Activated CD4-positive, alpha-beta T cell treated with anti-CD3 and anti-CD28 coated beads, Interleukin-2, amount 10 ng/mL, durations not matched to agents 7 days and 5 days (primary cell): ENCODE data around the gene HLA-DQB2. TPM values are rescaled to one million over a fixed set of nuclear protein-coding genes. Genes with fewer than 3 reads are reported as not detected.
"Not testable (repeated sequence)": the region's sequence is repeated elsewhere in the genome, so short reads cannot be mapped to it uniquely, and the experiment has no call there.

ENCODE experiments used
- CTCF ChIA-PET: fragments of 350-600 bp; sonication (Branson Sonifier 250); formaldehyde crosslinking; loops from one replicate; lab custom pipeline; 2021; ENCODE audit warnings: antibody characterized with exemption; lab: Charles Lee
- POLR2A ChIA-PET: fragments of 350-600 bp; sonication (Branson Sonifier 250); formaldehyde crosslinking; loops from one replicate; lab custom pipeline; 2021; ENCODE audit warnings: antibody characterized with exemption; lab: Charles Lee
- DNase-seq: peaks from one replicate; pipeline ENCODE4 v3.0.0-alpha.2; 2020
- H3K27ac Mint-ChIP-seq: one replicate; pipeline ENCODE4 v1.8.0; 2021; ENCODE audit warnings: mild to moderate bottlenecking, moderate library complexity, mixed read lengths
- H3K27me3 Mint-ChIP-seq: one replicate; pipeline ENCODE4 v1.8.0; 2021; ENCODE audit warnings: mixed read lengths
- H3K36me3 Mint-ChIP-seq: one replicate; pipeline ENCODE4 v1.8.0; 2021; ENCODE audit warnings: low read depth, mixed read lengths
- H3K4me1 Mint-ChIP-seq: one replicate; pipeline ENCODE4 v1.8.0; 2021; ENCODE audit warnings: mixed read lengths
- H3K4me3 Mint-ChIP-seq: one replicate; pipeline ENCODE4 v1.8.0; 2021; ENCODE audit warnings: mild to moderate bottlenecking, moderate library complexity, mixed read lengths
- H3K9me3 Mint-ChIP-seq: one replicate; pipeline ENCODE4 v1.8.0; 2021; ENCODE audit warnings: mixed read lengths
- total RNA-seq, 2 experiments: library from RNA; stranded (reverse); gene quantifications; one replicate each; pipeline ENCODE4 v1.2.3, GENCODE V29; 2021

HLA-DQB2 gene
- 1 to 10 TPM; 1.3 to 1.8 TPM for total RNA-seq

- CTCF ChIA-PET = no interaction called here
- Mint-ChIP-seq H3K36me3 (no peaks in the 10 kb centered on the region), H3K27me3 (peaks cover 50% of the 10 kb centered on the region), H3K4me1 (peaks cover 2% of the 10 kb centered on the region), H3K9me3 (no peaks in the 10 kb centered on the region), H3K27ac (no peak within 1 kb of the TSS), H3K4me3 (no peak within 1 kb of the TSS)
- no peak for DNase-seq
- POLR2A ChIA-PET = no interaction called here
Observed at GRCh38 chr6:32763421-32763820, at the start of gene HLA-DQB2. Gene HLA-DQB2, minus strand, starts transcription at chr6:32763532. Its CDS starts 62 bp downstream, at chr6:32763470.

- H3K4me3 Mint-ChIP-seq = no peak overlapping the region
- H3K9me3 Mint-ChIP-seq = no peaks in the 10 kb centered on the region
- H3K27ac Mint-ChIP-seq = no peak overlapping the region
- H3K27me3 Mint-ChIP-seq = peaks cover 20% of the 10 kb centered on the region
- ChIA-PET POLR2A (interaction anchor here (0.6 kb wide), 1 partner anchor 16 kb away, joined by 3 read pairs; no protein-coding TSS in a partner anchor), CTCF (no interaction called here)
- H3K36me3 Mint-ChIP-seq = no peaks in the 10 kb centered on the region
- no peak for DNase-seq
- peaks cover 3% of the 10 kb centered on the region for H3K4me1 Mint-ChIP-seq
Observed at GRCh38 chr6:32809171-32809570, 45.8 kb upstream of the HLA-DQB2 start.

GRCh38 chr6:32807020-32807580, 43.8 kb upstream of the HLA-DQB2 start:
- no peak for DNase-seq
- no peak overlapping the region for H3K4me3 Mint-ChIP-seq
- no peaks in the 10 kb centered on the region for H3K9me3 Mint-ChIP-seq
- H3K4me1 Mint-ChIP-seq = peaks cover 3% of the 10 kb centered on the region
- H3K36me3 Mint-ChIP-seq = no peaks in the 10 kb centered on the region
- ChIA-PET POLR2A (no interaction called here), CTCF (interaction anchor here (1.0 kb wide), 1 partner anchor 31 kb away, joined by 3 read pairs; the partner anchor contains the start of gene TAP2)
- no peak overlapping the region for H3K27ac Mint-ChIP-seq
- peaks cover 39% of the 10 kb centered on the region for H3K27me3 Mint-ChIP-seq

GRCh38 chr6:32805404-32805803, 42.1 kb upstream of the HLA-DQB2 start:
- H3K27me3 Mint-ChIP-seq = peaks cover 51% of the 10 kb centered on the region
- H3K9me3 Mint-ChIP-seq, DNase-seq, H3K4me3 Mint-ChIP-seq, H3K4me1 Mint-ChIP-seq, H3K36me3 Mint-ChIP-seq, CTCF ChIA-PET, H3K27ac Mint-ChIP-seq, POLR2A ChIA-PET: not testable (repeated sequence)

- Mint-ChIP-seq H3K36me3 (peaks cover 4% of the 10 kb centered on the region), H3K27ac (no peak overlapping the region), H3K9me3 (peaks cover 6% of the 10 kb centered on the region), H3K4me1 (peaks cover 3% of the 10 kb centered on the region), H3K27me3 (peaks cover 62% of the 10 kb centered on the region), H3K4me3 (no peak overlapping the region)
- DNase-seq = no peak
- ChIA-PET CTCF (interaction anchor here (0.6 to 1.9 kb wide), 3 partner anchors 9 to 54 kb away, joined by 3 to 5 read pairs (median 3); no protein-coding TSS in a partner anchor), POLR2A (no interaction called here)
Observed at GRCh38 chr6:32803416-32803815, 40.1 kb upstream of the HLA-DQB2 start.

GRCh38 chr6:32799740-32800139, 36.4 kb upstream of the HLA-DQB2 start:
- ChIA-PET POLR2A (interaction anchor here (1.4 kb wide), 1 partner anchor 69 kb away, joined by 4 read pairs; no protein-coding TSS in a partner anchor), CTCF (interaction anchor here (0.7 to 1.1 kb wide), 3 partner anchors 23 to 69 kb away, joined by 3 to 4 read pairs (median 3); no protein-coding TSS in a partner anchor)
- no peak overlapping the region for H3K27ac Mint-ChIP-seq
- peaks cover 4% of the 10 kb centered on the region for H3K36me3 Mint-ChIP-seq
- no peak for DNase-seq
- no peak overlapping the region for H3K4me3 Mint-ChIP-seq
- H3K27me3 Mint-ChIP-seq = peaks cover 58% of the 10 kb centered on the region
- peaks cover 7% of the 10 kb centered on the region for H3K9me3 Mint-ChIP-seq
- H3K4me1 Mint-ChIP-seq = peaks cover 16% of the 10 kb centered on the region

- peaks cover 4% of the 10 kb centered on the region for H3K36me3 Mint-ChIP-seq
- POLR2A ChIA-PET = interaction anchor here (1.4 kb wide), 1 partner anchor 69 kb away, joined by 4 read pairs; no protein-coding TSS in a partner anchor
Observed at GRCh38 chr6:32799168-32799567, 35.8 kb upstream of the HLA-DQB2 start.

GRCh38 chr6:32796848-32797776, 33.8 kb upstream of the HLA-DQB2 start:
- peak overlapping the region; percentile 44 for H3K27ac Mint-ChIP-seq
- ChIA-PET POLR2A (no interaction called here), CTCF (interaction anchor here (0.5 to 1.7 kb wide), 6 partner anchors 11 to 1975 kb away, joined by 3 to 4 read pairs (median 3); no protein-coding TSS in a partner anchor)
- peaks cover 28% of the 10 kb centered on the region for H3K4me1 Mint-ChIP-seq
- peaks cover 7% of the 10 kb centered on the region for H3K9me3 Mint-ChIP-seq
- peak overlapping the region; percentile 42 for H3K4me3 Mint-ChIP-seq
- peaks cover 4% of the 10 kb centered on the region for H3K36me3 Mint-ChIP-seq
- peaks cover 49% of the 10 kb centered on the region for H3K27me3 Mint-ChIP-seq
- DNase-seq = peak; percentile 79

More at GRCh38 chr6:32799168-32799567, 35.8 kb upstream of the HLA-DQB2 start:
- Mint-ChIP-seq H3K27me3 (peaks cover 57% of the 10 kb centered on the region), H3K4me3 (no peak overlapping the region), H3K9me3 (peaks cover 7% of the 10 kb centered on the region), H3K4me1 (peaks cover 22% of the 10 kb centered on the region), H3K27ac (no peak overlapping the region)
- no peak for DNase-seq
- CTCF ChIA-PET = interaction anchor here (0.6 to 1.1 kb wide), 3 partner anchors 23 to 182 kb away, joined by 3 read pairs; no protein-coding TSS in a partner anchor

GRCh38 chr6:32794510-32794909, 31.2 kb upstream of the HLA-DQB2 start:
- POLR2A ChIA-PET = no interaction called here
- DNase-seq = no peak
- H3K9me3 Mint-ChIP-seq = peaks cover 7% of the 10 kb centered on the region
- CTCF ChIA-PET = interaction anchor here (0.6 to 1.7 kb wide), 5 partner anchors 8 to 876 kb away, joined by 3 to 5 read pairs (median 4); no protein-coding TSS in a partner anchor
- no peak overlapping the region for H3K27ac Mint-ChIP-seq
- peaks cover 4% of the 10 kb centered on the region for H3K36me3 Mint-ChIP-seq
- H3K27me3 Mint-ChIP-seq = peaks cover 48% of the 10 kb centered on the region
- H3K4me3 Mint-ChIP-seq = no peak overlapping the region
- H3K4me1 Mint-ChIP-seq = peaks cover 28% of the 10 kb centered on the region

GRCh38 chr6:32792901-32793435, 29.6 kb upstream of the HLA-DQB2 start:
- no peak overlapping the region for H3K4me3 Mint-ChIP-seq
- no peaks in the 10 kb centered on the region for H3K36me3 Mint-ChIP-seq
- POLR2A ChIA-PET = no interaction called here
- H3K4me1 Mint-ChIP-seq = peaks cover 28% of the 10 kb centered on the region
- peaks cover 49% of the 10 kb centered on the region for H3K27me3 Mint-ChIP-seq
- no peaks in the 10 kb centered on the region for H3K9me3 Mint-ChIP-seq
- H3K27ac Mint-ChIP-seq = no peak overlapping the region
- no peak for DNase-seq
- CTCF ChIA-PET = interaction anchor here (0.5 to 0.9 kb wide), 2 partner anchors 345 to 379 kb away, joined by 3 to 6 read pairs; no protein-coding TSS in a partner anchor

GRCh38 chr6:32790306-32790705, 27.0 kb upstream of the HLA-DQB2 start:
- Mint-ChIP-seq H3K27me3 (peaks cover 67% of the 10 kb centered on the region), H3K27ac (no peak overlapping the region), H3K4me3 (no peak overlapping the region), H3K4me1 (peaks cover 17% of the 10 kb centered on the region), H3K36me3 (no peaks in the 10 kb centered on the region), H3K9me3 (no peaks in the 10 kb centered on the region)
- no peak for DNase-seq
- ChIA-PET POLR2A (no interaction called here), CTCF (no interaction called here)

GRCh38 chr6:32785781-32786533, 22.6 kb upstream of the HLA-DQB2 start:
- no peak overlapping the region for H3K27ac Mint-ChIP-seq
- H3K36me3 Mint-ChIP-seq = no peaks in the 10 kb centered on the region
- H3K9me3 Mint-ChIP-seq = no peaks in the 10 kb centered on the region
- no peak overlapping the region for H3K4me3 Mint-ChIP-seq
- CTCF ChIA-PET = interaction anchor here (0.5 to 1.4 kb wide), 14 partner anchors 9 to 469 kb away, joined by 3 to 5 read pairs (median 3); no protein-coding TSS in a partner anchor
- H3K27me3 Mint-ChIP-seq = peaks cover 49% of the 10 kb centered on the region
- H3K4me1 Mint-ChIP-seq = no peaks in the 10 kb centered on the region
- peak; percentile 53 for DNase-seq
- POLR2A ChIA-PET = no interaction called here
